Stomach (tissue), 4 donors: Measurements from ENCODE around the gene CEP350.

Source experiments
- CTCF ChIP-seq, 7 experiments: fragments of 450-650 bp in 4 of 7; fragments of 200-600 bp in 3 of 7; sonication (generic) in 3 of 7; IDR thresholded peaks; one replicate each; pipeline ENCODE4 v1.5.1; 2016 to 2019; ENCODE audit warnings: antibody characterized with exemption in 7 of 7, control low read depth in 2 of 7, mild to moderate bottlenecking in 1 of 7
- EP300 ChIP-seq: sonication (generic); formaldehyde crosslinking; IDR thresholded peaks from one replicate; pipeline ENCODE4 v1.6.1; 2017; ENCODE audit warnings: antibody characterized with exemption
- POLR2A ChIP-seq, 4 donors: fragments of 450-650 bp; IDR thresholded peaks; one replicate each; pipeline ENCODE4 v1.6.1; 2016; ENCODE audit warnings: antibody characterized with exemption in 4 of 4, control low read depth in 2 of 4, mild to moderate bottlenecking in 1 of 4, moderate library complexity in 1 of 4

DNA sequence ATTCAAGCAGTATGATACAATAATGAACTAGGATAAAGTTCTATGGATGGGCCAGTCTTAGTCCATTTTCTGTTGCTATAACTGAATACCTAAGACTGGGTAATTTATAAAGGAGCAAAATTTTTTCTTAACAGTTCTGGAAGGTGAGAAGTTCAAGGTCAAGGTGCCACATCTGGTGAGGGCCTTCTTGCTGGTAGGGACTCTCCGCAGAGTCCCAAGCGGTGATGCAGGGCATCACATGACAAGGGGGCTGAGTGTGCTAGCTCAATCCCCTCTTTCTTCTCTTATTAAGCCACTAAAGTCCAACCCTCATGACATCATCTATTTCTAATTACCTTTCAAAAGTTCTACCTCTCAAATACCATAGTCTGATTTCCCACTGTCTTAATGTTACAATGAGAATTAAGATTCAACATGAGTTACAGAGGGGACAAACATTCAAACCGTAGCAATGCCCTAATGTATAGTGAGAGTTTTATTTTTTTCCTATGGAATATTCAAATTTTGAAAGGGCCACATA, 107.9 kb downstream of the CEP350 start:
- TF ChIP-seq CTCF (IDR thresholded peaks at IDR 0.05): no peak
- no peak for TF ChIP-seq POLR2A (IDR thresholded peaks at IDR 0.05)
- no peak for TF ChIP-seq EP300
